Thyroid gland (tissue), 4 donors: ENCODE measurements around the gene POLR3A.

ENCODE experiments used
- POLR2A ChIP-seq, 2 donors: fragments of 450-650 bp; IDR thresholded peaks; one replicate each; pipeline ENCODE4 v1.6.1; 2017; ENCODE audit warnings: antibody characterized with exemption in 2 of 2, mild to moderate bottlenecking in 2 of 2, moderate library complexity in 1 of 2
- TF ChIP-seq, protein P1 (sequence below), 6 experiments: fragments of 200-600 bp in 3 of 6; fragments of 450-650 bp in 3 of 6; sonication (generic) in 3 of 6; IDR thresholded peaks; one replicate each; pipeline ENCODE4 v1.5.1; 2016 to 2019; ENCODE audit warnings: antibody characterized with exemption in 6 of 6, mild to moderate bottlenecking in 2 of 6, inconsistent platforms in 1 of 6, moderate library complexity in 1 of 6

DNA sequence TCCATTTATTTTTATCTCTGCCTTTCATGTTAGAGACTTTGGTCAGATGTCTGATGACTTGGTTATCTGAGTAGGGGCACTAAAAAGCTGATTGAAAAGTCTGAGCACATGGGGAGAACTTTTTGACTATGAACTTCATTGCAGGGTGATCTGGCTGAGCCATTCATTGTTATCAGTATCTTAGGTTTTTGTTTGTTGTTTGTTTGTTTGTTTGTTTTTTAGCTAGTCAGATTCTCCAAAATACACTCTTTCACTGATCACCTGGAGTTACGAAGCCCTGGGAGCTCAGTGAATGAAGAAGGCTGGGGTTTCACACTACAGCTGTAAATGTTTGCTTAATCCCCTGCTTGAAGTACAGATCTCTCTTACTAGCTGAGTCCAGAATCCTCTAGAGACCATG, 74.2 kb downstream of the POLR3A start:
- TF ChIP-seq, protein P1, sequence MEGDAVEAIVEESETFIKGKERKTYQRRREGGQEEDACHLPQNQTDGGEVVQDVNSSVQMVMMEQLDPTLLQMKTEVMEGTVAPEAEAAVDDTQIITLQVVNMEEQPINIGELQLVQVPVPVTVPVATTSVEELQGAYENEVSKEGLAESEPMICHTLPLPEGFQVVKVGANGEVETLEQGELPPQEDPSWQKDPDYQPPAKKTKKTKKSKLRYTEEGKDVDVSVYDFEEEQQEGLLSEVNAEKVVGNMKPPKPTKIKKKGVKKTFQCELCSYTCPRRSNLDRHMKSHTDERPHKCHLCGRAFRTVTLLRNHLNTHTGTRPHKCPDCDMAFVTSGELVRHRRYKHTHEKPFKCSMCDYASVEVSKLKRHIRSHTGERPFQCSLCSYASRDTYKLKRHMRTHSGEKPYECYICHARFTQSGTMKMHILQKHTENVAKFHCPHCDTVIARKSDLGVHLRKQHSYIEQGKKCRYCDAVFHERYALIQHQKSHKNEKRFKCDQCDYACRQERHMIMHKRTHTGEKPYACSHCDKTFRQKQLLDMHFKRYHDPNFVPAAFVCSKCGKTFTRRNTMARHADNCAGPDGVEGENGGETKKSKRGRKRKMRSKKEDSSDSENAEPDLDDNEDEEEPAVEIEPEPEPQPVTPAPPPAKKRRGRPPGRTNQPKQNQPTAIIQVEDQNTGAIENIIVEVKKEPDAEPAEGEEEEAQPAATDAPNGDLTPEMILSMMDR (IDR thresholded peaks at IDR 0.05), result no peak
- no peak for TF ChIP-seq POLR2A (IDR thresholded peaks at IDR 0.05)
